ENCODE measurements around the gene BCOR.

Gene BCOR

DNA sequence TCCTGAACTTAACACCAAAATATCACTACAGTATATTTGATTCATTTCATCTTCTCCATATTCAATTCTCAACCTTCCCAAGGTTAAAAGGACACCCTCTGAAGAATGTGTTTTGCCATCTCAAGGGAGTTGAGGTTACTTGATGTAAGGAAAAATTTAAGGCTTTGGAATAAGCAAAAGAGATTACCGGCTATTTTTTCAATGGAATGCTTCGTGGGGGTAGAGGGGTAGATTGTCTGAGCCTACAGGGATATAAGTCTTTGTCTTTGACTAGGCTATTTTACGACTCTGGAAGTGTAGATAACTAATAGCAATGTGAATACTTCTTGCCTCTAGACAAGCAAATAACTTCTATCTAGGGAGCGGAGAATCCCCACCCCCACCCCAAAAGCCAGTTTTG lies 78.2 kb downstream of the BCOR start:
- DNase-seq (ENCODE audit: low read depth): no peak

DNA sequence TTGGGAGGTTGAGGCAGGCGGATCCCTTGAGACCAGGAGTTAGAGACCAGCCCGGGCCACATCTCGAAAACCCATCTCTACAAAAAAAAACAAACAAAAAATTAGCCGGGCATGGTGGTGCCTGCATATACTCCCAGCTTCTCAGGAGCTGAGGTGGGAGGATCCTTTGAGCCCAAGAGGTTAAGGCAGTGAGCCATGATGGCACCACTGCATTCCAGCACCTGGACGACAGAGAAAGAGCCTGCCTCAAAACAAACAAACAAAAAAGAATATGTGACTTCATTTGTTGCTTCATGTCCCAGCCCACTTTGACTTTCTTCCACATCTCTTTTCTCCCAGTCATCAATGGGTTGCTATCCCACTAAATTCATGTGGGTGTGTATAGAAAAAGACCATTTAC lies 79.7 kb downstream of the BCOR start:
- no peak for DNase-seq (ENCODE audit: low read depth)

GRCh38 chrX:40016749-40017148 lies 81.0 kb downstream of the BCOR start:
- no peak for DNase-seq (ENCODE audit: low read depth)

DNA sequence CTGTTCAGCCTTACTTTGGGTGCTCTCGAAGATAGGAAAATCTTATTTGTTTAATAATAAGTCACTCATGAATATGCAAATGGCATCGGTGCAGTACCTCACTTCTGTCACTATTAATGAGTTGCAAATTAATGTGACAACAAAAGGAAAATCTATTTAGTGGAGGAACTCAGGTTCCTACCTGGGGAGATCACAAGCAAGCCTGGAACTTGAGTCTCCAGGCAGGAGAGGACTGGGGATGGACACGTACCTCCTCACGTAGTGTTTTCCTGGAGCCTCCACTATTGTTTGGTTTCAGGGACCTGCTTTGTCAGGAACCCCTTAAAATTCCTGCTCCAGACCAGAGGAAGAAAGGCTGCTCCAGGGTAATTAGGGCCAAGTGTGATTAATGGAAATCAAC lies 82.1 kb downstream of the BCOR start:
- no peak for DNase-seq (ENCODE audit: low read depth)

- no peak for DNase-seq (ENCODE audit: low read depth)
Observed at GRCh38 chrX:40013266-40014195, 84.2 kb downstream of the BCOR start.

GRCh38 chrX:40012868-40013265 lies 84.9 kb downstream of the BCOR start:
- DNase-seq (ENCODE audit: low read depth): no peak

GRCh38 chrX:40012039-40012867 lies 85.5 kb downstream of the BCOR start:
- no peak for DNase-seq (ENCODE audit: low read depth)

DNA sequence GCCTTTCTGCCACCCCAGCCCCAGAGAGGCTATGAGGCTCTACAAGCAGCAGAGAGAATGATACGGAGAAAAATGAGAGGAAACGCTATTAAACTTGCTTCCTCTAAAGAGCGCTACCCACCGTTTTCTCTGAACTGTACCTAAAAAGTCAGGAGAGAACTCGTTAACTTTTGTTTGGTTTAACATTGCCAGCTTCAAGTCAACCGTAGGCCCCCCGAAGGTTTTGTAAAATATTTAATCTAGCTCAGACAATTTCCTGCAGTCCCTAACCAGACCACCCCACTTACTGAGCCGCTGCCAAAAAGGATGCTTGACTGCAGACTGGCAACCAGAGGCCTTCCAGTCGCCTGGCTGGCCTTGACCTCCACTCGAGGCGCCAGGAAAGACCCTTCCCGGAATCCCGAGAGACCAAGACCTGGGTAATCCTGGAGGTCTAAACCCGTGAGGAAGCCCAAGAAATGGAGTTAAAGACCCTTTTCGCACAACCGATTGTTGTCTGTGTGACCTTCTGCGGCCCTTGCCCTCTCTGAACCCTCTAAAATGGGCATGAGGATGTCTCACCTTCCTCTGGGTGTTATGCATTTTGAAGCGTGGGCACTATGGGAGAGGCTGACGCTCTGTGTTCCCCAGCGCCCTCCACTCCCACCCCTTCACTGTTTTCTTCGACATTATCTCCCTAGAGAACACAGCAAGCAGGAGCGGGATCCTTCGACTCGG lies 86.3 kb downstream of the BCOR start:
- DNase-seq (ENCODE audit: low read depth): no peak

GRCh38 chrX:40010550-40011321 lies 87.0 kb downstream of the BCOR start:
- no peak for DNase-seq (ENCODE audit: low read depth)

DNA sequence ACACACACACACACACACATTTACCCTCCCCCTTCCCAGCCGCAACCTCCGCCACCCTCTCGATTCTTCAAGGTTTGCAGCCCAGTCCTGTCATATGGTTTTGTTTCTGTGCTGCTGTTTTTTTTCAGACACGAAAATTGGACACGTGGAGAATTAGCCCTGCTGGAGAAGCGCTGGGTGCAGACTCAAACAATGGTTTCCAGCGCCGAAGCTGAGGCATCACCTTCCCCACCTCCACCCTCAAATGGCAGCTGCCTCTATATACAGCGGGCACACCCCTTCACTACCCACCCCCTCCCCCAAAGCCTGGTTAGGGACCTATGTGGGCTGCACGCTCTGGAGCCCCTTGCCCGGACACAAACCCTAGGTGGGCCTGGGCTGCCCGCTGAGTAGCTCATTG lies 87.9 kb downstream of the BCOR start:
- DNase-seq (ENCODE audit: low read depth): no peak

- DNase-seq (ENCODE audit: low read depth): no peak
Observed at GRCh38 chrX:40009462-40009851, 88.3 kb downstream of the BCOR start.

- no peak for DNase-seq (ENCODE audit: low read depth)
Observed at GRCh38 chrX:40008791-40009461, 88.8 kb downstream of the BCOR start.

- no peak for DNase-seq (ENCODE audit: low read depth)
Observed at GRCh38 chrX:40007756-40008705, 89.7 kb downstream of the BCOR start.

DNA sequence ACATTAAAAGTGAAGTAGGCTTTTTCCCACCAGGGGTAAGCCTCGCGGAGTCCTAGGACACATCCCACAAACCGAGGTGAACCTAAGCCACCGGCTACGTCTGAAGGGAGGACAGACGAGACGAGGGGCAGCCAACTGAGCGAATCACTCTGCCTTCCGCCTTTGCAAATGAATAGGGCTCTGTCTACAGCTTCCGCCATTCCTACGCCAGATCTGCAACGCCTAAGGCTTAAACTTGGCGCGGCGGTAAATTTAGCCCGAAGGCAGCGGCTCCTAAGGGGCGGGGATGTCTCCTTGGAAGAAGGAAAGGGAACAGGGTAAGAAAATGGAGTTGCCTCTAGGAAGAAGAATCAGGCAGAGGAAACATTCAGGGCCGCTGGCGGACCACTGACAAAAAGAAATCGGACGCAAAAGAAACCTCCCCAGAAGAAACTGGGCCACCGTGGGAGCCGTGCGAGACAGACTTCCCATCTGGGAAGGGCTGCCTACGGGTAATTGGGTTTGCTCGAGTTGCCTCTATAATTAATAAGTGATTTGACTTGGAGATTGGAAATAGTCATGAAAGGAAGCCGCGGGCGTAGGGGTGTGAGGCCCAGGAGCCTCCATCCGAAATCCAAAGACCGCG lies 90.5 kb downstream of the BCOR start:
- no peak for DNase-seq (ENCODE audit: low read depth)

DNA sequence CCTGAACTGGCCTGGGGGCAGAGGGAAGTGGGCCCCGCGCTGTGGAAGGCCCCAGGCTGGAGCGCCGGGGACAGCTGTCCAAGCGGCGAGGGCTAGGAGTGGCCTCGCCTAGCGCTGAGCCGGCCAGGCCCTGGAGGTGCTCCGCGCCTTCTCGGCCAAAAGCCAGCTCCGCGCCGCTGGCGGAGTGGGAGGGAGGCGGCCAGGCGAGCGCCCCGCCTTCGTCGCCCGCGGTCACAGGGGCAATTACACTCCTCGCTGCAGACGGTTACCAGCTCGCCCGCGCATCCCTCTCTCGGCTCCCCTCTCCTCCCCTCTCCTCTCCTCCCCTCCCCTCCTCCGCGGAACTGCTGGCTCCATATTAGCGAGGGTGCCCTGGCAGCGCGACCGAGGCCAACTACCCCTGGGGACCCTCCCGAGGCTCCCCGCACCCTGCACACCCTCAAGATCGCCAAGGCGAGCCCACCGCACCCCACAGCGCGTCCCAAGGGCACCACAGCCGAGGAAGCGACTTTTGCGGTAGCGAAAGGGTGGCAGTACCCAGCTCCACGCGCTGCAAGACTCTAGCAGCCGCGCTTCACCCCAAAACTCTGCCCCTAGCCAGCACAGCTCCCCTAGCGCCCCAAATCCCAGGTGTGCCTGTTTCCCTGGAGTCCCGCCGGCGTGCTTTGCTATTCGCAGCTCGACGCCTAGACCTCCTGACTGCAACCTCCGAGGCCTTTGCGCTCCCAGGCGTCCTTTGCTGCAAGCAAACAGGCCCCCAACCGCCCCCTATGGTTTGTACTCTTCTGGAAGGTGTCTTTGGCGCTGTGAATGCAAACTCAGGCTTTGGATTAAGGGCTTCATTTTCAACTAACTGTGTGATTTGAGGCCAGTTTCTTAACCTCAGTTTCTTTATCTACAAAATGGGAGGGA lies 91.4 kb downstream of the BCOR start:
- DNase-seq (ENCODE audit: low read depth): no peak

DNA sequence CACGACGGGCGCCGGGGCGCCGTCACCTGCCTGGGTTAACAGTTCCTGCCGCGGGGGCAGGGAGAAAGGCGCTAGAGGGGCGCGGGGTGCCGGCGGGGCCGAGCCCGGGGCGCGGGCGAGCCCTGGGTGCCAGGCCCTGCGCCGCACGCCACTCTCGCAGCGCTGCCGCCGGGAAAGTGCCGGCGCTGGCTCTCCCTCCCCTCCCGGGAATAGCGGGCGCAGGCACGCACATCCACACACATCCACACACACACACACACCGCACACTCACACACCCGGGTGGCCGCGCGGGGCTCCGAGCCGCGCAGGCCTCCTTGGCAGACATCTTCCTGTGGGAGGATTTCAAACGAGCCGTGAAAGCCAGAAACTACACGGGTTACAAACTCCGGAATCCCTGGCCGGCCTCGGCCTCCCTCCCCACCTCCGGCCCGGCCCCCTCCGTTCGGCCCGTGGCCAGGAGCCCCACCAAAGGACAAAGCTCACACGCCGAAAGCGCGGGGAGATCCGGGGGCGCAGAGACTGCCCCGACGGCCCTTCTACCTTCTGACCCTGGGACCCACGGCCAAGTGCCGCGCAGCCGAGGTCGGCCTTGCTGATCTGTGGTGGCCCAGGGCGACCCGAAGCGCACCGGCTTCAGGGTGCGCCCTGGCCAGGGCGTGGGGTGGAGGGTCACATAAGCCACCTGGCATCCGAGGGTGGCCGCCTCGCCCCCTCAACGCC lies 92.3 kb downstream of the BCOR start:
- DNase-seq (ENCODE audit: low read depth): no peak

GRCh38 chrX:40004921-40005291 lies 92.9 kb downstream of the BCOR start:
- no peak for DNase-seq (ENCODE audit: low read depth)

GRCh38 chrX:40004246-40004535 lies 93.6 kb downstream of the BCOR start:
- DNase-seq (ENCODE audit: low read depth): no peak

Measured in GM04504 (cell line).